HEK293T (cell line): ENCODE data around the gene MAZ.

Experiments
- ARNT ChIP-seq: fragments of 450-650 bp; IDR thresholded peaks from 2 replicates; pipeline ENCODE4 v1.6.1; 2017; ENCODE audit warnings: mild to moderate bottlenecking
- SP1 ChIP-seq: fragments of 450-650 bp; IDR thresholded peaks from 2 replicates; pipeline ENCODE4 v1.6.1; 2017
- SUZ12 ChIP-seq: fragments of 450-650 bp; IDR thresholded peaks from 2 replicates; pipeline ENCODE4 v1.6.1; 2016; ENCODE audit warnings: mild to moderate bottlenecking

DNA sequence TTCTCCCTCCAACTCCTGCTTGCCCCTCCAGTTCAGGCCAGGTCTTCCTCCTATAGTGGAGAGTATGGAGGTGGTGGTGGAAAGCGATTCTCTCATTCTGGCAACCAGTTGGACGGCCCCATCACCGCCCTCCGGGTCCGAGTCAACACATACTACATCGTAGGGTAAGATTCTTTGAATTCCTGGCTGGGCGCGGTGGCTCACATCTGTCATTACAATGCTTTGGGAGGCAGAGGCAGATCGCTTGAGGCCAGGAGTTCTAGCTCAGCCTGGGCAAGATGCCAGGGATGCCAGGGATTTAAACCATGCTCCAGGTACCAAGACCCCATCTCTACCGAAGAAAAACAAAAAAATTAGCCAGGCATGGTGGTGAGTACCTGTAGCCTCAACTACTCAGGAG is 26.9 kb upstream of the MAZ start:
- TF ChIP-seq SUZ12 (no peak), SP1 (no peak), ARNT (no peak)
